Left hindlimb (tissue), 1 donor: ENCODE data around the gene HOOK2.
"Not testable (repeated sequence)": the region's sequence is repeated elsewhere in the genome, so short reads cannot be mapped to it uniquely, and the experiment has no call there.

Source experiments
- DNase-seq: peaks from one replicate; pipeline ENCODE4 v3.0.0-alpha.2; 2018

Gene HOOK2

DNA sequence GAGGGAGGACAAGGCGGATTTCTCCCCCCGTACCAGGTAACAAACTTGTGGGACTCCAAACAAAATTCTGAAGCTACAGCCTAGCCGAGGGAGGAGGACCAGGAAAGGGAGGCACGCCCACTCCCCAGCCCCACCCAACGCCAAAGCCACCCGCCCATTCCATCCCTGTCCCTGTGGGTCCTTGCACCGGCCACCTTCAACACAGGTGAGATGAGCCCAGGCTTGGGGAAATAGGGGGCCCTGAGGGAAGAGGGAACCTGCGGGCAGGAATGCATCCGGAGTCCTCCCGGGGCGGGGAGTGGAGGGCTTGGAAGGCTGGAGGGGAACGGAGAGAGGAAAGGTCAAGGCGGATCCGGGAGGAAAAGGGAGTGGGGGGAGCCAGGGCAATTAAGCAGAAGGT lies 23.7 kb downstream of the HOOK2 start, which contains the start of gene BEST2:
TSS of gene BEST2 (plus strand) at position 157 of the 400 bp plus-strand sequence. CDS start 802 bp downstream, outside the sequence.
- no peak for DNase-seq

DNA sequence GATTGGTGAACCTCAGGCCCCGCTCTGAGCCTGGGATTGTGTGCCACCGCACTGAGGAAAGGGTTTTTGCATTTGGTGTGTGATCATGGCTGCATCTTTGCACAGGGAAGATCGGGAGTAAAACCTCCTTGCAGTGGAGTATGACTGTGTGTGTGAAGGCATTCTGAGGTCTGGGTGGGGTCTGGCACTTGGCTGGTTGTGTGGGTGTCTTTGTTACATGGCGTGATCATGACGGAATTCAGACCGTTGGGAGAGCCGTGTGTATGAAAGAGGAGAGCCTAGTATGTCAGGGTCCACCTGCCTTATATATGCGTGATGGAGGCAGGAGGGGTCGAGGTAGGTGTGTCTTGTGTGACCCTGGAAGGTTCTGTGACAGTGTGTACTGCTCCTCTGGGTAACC lies 24.5 kb downstream of the HOOK2 start:
- DNase-seq = no peak

DNA sequence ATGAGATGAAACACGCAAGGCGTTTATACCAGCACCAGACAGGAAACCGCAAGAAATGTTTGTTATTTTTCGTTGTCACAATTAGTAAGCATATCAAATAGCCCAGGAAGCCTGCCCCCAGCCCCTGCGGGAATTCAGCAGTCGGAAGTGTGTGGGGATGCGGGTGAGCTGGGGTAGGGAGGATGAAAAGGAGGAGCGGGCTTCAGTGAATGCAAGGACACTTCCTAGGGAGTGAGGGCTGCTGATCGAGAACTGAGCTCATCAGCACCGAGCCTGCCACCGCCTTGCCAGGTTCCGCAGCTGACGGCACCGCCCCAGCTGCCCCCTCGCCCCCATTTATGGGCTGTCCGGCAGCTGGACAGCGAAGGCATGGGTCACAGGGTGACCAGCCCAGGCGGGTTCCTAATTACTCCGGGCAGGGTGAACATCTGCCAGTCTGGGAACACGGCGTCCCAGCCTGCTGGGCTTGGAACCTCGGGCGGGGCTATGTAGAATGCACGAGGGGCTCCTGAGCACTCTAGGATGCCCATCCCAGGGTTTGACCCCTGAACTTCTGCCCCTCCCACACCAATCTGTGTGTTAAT lies 25.3 kb downstream of the HOOK2 start:
- DNase-seq = no peak

DNA sequence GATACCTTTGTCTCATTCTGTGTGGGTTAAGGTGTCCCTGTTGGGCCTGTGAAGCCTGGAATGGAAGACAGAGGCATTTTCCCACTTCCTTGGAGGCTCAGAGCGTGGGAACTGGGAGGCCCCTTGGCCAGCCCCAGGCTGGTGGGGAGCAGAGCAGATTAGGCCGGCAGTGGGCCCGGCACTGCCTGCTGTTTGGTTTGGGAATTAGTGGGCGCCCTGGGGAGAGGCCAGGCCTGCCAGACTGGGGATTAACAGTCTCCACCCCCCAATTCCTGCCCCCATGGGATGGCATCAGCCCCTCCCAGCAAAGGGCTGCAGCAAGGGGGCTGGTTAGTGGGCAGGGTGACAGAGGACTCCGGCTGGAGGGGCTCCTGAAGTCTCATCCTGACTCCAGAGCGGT lies 26.9 kb downstream of the HOOK2 start:
- DNase-seq = no peak

DNA sequence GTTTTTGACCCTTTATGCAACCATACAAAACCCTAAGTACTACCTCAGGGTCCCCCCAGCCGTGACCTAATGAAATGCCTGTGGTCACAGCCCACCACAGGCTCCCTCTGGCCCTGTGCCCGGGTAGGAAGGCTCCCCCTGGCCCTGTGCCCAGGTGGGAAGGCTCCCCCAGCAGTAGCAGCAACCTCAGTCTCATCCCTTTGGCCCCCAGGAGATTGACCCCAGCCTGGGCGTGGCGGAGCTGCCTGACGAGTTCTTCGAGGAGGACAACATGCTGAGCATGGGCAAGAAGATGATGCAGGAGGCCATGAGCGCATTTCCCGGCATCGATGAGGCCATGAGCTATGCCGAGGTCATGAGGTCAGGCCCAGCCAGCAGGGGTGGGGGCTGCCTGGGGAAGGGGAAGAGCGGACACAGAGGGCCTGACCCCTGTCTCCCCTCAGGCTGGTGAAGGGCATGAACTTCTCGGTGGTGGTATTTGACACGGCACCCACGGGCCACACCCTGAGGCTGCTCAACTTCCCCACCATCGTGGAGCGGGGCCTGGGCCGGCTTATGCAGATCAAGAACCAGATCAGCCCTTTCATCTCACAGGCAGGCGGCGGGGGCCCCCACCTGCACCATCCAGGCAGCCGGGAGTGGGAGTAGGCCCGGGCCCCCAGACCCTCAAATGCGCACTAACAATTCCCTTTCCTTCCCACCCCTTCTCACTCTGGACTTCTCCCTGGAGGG lies 30.0 kb downstream of the HOOK2 start:
- DNase-seq = no peak

DNA sequence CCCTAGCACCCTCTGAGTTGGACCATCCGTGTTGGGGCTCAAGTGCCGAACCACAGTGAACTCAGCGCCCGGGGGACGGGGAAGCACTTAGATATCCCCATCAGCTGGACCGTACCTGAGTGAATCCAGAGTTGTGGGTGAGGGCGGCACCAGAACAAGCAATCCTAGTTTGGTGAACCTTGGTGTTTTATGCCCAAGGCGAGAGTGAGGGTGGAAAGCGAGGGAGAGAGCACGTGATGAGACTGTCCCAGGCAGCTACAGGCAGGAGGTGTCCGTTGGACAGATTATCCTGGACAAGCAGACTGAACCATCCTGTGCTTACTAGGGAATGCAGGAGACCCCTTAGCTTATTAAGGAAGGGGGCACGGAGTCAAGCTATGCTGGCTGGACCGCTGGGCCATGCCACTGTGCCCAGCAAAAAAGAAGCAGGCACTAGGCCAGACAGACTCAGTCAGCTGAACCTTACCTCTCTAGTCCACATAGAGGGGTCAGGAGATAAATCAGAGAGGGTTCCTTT lies 37.5 kb downstream of the HOOK2 start:
- no peak for DNase-seq

DNA sequence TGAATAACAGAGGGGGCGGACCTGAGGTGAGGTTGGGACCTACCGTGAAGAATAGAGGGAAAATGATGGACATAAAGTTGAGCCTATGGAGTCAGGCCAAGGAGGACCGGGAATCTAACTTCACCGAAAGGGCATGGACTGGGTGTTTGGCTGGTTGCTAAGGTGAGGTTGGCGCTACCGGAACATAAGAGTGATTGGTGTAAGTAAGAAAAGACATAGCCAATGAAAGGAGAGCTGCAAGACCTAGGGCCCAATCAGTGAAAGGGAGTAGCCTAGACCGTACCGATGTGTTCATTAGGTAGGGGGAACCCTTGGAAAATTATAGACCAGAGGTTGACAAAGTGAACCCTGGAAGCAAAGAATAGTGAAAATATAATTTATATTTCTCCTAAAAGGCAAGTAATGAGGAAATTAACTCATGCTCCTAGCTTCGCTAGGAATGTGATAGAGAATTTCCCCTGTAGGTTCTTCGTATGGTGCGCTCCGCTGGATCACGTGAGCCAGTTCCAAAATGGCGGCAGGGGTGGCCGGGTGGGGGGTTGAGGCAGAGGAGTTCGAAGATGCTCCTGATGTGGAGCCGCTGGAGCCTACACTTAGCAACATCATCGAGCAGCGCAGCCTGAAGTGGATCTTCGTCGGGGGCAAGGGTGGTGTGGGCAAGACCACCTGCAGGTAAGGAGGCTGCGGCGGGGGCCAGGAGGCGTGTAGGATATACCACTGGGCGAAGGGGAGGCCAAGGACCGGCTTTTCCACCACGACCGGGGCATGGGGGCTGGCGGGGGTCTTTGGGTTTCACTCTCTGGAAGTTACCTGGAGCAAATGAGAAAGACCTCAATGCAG lies 38.1 kb downstream of the HOOK2 start, which contains the start of gene GET3:
TSS of gene GET3 (plus strand) at position 503 of the 840 bp plus-strand sequence. CDS start at position 512, 9 bp downstream.
- DNase-seq = peak; percentile 95

DNA sequence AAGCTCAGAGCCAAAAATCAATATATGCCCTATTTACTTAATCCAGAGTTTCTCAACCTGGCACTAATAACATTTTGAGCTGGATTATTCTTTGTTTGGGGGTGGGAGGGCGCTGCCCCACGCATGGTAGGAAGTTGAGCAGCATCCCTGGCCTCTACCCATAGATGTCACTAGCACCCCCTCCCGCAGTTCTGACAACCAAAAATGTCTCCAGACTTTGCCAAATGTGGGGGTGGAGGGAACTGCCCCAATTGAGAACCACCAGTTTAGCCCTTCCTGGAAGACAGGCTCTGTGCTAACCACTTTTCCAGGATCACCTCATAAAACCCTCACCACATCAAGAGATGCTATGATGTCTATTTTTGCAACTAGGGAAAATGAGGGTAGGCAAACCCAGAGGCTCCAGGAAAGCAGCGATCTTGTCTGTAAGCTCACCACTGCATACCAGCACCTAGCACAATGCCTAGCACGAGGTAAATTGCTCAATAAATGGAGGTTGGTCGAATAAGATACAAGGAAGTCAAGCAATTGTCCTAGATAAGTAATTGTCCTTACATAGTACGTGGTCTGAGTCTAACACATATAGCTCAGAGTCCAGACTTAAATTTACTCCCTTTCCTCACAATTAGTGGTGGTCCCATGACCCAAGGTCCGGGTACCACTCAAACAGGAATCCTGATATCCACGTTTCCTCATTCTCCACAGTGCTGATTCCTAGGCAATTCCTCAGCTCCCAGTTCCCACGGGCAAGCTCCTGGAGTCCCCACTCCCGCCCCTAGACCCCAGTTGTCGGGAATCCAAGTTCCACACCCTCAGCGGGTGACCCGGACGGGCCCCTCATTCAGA lies 41.8 kb downstream of the HOOK2 start:
- peak; percentile 67 for DNase-seq

DNA sequence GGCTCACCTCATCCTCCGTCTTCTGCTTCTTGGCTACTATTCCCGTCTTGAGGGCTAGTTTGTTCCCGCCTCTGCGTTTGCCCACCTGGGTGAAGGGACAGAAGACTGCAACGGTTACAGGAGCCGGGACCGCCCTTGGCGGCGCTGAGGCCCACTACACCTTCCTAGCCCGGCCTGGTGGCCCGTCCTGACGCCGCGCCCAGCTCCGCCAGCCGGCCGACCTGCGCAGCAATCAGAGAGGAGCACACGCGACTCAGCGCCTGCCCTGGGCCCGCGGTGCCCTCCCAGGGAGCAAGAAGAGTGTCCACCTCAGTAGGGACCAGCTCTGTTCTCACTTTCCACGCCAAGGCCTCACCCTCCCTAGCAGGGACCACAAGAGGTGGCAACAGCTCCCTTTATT lies 44.0 kb downstream of the HOOK2 start:
- no peak for DNase-seq

DNA sequence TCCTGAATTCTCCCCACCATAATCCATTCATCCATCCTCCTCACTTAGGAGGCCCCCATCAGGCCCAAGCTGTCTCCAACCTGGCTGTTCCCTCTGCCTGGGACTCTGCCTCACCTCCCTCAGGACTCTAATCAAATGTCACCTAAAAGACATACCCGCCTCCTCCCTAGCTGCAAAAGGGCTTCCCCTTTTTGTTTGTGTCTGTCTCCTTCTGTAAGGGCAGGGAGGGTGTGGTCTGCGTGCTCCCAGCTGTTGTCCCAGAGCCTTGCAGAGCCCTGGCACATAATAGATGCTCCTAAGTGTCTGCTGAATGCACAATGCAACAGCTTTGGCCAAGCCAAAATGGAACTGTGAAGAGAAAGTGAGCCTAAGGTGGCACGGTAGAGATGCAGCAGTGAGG lies 45.3 kb downstream of the HOOK2 start:
- DNase-seq = no peak

DNA sequence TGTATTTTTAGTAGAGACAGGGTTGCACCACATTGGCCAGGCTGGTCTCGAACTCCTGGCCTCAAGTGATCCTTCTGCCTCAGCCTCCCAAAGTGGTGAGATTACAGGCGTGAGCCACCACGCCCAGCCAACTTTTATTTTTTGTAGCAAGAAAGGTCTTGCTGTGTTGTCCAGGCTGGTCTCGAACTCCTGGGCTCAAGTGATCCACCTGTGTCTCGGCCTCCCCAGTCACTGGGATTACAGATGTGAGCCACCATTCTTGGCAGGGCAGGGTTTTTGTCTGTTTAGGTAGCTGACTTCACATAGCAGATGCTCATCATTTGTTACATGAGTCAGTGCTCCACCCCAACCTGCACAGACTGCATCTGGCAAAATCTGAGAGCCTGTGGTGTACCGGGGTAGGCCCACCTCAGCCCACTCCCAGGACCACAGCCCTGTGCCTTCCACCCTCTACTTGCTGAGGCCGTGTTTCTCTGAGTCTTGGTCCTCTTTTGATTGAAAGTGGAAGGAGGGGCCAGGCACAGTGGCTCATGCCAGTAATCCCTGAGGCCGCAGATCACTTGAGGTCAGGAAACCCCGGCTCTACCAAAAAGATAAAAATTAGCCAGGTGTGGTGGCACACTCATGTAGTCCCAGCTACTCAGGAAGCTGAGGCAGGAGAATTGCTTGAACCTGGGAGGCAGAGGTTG lies 47.5 kb downstream of the HOOK2 start:
- DNase-seq = no peak

DNA sequence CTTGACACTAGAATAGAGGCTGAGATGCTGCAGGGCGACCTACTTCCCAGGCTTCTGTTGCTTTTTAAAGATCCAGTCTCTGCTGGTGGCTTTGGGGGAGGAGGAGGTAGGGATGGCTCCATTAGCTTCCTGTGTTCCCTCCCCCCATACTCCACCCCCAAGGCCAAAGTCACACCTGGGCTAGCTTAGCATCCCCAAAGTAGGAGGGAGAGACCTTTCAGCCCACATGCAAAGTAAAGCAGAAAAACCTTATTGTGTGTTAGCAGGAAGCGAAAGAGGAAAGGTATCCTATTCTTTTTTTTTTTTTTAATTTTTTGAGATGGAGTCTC lies 48.4 kb downstream of the HOOK2 start:
- DNase-seq = no peak

DNA sequence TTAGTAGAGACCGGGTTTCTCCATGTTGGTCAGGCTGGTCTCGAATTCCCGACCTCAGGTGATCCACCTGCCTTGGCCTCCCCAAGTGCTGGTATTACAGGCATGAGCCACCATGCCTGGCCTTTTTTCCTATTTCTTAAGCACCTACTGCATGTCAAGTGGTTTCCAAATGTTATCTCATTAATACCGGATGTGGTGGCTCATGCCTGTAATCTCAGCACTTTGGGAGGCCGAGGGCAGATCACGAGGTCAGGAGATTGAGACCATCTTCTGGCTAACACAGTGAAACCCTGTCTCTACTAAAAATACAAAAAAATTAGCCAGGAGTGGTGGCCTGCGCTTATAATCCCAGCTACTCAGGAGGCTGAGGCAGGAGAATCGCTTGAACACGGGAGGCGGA lies 49.7 kb downstream of the HOOK2 start:
- DNase-seq = not testable (repeated sequence)

DNA sequence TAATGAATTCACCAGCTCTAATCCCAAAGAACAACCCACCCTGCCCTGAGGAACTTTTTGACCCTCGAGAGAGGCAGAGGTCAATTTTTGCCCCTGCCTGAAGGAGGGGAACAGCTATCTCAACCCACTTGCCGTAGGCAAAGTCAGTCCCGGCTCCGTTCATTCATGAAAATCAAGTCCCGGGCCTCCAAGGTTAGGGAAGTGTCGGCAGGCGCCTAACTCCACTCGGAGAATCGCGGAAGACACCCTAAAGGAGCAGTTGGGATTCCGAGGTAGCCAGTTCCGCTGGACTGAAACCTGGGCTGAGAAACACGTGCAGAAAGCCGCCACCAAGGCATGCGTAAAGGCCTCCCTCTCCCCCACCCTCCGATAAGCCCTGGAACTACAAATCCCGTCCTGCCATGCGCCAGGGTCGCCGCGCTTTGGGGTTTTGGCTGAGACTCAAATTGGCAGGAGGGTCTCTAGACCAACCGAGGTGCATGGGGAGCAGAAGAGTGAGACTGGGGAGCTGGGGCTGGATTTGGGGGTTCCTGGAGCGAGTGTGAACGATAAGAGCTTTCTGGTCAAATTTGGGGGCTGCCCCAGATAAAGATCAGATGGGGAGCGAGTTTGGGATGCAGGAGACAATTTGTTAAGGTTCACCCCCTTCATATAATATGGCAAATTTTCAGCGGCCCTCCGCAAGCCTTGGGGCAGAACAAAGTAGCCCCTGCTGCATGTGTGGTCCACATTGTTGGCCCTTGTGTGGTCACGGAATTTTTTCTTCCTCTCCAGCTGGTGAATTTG lies 51.5 kb downstream of the HOOK2 start, which contains the start of gene TNPO2:
TSS of gene TNPO2 (minus strand) at position 292 of the 786 bp plus-strand sequence. CDS start 2,955 bp downstream, outside the sequence.
- DNase-seq = peak; percentile 74

DNA sequence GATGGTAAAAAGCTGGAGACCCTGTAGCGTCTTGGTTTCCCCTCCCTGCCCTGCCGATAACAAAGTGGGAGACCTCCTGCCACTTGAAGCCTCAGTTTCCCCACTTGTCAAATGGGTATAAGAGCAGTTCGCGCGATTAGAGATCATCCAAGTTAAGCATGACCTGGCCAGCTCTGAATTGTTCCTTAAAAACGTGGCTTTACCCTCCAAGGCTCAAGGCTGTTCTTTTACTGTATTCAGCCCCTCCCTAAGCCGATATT lies 52.0 kb downstream of the HOOK2 start:
- DNase-seq = no peak

DNA sequence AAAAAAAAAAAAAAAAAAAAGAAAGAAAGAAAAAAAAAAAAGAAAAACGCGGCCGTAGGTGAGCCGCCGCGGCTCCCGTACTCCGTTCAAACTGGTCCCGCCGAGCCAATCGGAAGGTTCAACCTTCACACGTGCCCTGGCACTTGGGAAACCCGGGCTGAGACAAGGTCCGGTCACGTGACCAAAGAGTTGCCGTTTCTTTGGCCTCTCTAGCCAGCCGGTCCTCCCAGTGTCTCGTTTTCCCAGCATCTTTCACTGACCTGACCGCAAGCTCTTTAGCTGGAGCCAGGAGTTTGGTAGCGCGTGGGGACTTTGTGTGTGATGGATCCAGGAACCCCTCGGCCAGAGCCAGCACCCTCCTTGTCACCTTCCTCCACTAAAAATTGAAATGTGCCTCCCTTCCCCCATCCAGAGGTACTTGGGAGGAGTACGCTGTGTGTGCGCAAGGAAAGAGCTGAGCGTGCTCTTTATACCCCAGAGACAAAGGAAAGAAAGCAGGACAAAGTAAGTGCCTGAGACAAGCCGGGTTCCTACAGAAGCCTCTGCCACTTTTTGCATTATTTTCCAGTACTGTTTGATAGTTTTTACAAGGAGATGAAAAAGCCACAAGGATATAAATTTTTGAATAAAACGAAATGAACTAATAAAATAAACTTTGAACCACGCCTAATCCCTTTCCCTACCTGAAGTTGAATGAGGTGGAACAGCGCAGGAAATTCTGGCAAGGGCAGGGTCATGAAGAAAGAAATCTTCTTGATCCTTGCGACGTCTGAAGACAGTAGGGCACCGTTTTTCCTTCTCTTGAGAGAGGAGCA lies 52.6 kb downstream of the HOOK2 start:
- DNase-seq = peak; percentile 97

DNA sequence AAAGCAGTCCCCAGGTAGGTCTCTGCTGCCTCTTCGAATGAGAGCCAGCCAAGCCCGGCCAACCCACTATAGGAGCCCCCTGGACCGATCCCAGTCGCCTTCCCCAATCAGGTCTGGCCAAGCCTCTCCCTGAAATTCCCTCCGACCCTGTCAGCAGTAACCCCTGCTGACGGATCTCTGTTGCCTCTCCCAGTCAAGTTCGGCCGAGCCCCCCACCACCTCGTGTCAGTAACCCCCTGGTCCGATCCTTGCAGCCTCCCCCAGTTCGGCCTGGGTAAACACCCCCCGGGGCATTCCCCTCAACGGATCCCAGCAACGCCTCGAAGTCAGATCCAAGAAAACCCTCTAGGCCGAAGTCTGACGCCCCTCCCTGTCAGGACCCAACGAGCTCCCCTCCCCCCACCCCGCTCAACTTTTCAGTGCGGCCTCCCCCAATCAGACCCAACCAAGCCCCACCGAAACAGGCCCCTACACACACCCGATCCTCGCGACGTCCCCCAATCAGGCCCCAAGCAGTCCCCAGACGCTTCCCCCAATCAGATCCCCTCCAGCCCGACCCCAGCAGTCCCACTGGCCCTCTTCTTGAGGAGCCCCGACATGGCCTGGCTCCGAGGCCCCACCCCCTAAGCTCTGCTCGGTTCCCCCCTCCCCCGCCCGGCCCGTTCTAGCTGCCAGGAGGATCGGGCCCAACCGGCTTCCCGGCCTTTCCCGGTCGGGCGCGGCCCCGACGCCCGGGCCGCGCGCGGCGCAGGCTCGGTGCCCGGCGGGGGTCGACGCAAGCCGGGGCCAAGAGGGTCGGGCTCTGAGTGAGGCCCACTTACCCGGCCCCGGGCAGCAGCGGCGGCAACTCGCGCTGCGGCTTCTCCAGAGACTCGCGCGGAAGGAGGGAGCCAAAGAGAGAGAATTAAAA lies 53.4 kb downstream of the HOOK2 start:
- DNase-seq = peak; percentile 87

DNA sequence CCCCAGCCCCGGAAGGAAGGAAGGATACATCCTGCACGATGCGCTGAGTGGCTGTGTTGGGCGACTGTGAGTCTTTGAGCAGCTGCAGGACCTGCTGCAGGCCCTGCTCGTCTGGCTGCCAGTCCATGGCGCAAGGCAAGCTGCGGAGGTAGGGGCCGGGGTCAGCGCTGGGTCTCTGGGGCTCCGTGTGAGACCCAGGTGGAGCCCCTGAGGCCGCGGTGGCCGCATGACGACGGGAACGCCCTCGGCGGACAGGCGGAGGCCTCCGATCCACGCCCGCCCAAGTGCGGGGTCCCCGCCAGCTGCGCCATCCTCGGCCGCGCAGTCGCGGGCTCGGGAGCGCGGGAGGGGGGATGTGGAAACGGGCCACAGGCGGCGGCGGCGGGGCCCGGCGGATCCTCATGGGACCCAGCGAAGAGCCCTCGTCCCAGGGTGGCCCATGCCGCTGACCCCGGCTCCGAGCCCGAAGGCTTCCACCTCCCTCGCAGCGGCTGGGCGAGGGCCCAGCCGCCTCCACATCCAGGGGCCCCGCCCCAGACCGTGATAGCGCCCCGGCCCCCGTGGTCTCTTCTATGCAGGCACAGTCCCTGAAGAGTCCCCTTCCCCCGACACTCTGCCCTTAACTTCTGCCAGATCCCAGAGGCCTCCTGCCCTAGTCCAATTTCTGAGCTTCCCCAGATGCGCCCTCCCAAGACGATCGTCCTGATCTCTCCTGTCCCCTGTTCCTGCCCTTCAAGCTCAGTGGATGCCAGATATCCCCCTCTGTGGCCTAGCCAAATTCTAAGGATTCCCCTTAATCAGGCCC lies 54.3 kb downstream of the HOOK2 start:
- peak; percentile 46 for DNase-seq
